Measurements from ENCODE around the gene AGAP3.

GRCh38 chr7:151109094-151110048 is 23.1 kb downstream of the AGAP3 start:
- TF ChIP-seq, protein P1, sequence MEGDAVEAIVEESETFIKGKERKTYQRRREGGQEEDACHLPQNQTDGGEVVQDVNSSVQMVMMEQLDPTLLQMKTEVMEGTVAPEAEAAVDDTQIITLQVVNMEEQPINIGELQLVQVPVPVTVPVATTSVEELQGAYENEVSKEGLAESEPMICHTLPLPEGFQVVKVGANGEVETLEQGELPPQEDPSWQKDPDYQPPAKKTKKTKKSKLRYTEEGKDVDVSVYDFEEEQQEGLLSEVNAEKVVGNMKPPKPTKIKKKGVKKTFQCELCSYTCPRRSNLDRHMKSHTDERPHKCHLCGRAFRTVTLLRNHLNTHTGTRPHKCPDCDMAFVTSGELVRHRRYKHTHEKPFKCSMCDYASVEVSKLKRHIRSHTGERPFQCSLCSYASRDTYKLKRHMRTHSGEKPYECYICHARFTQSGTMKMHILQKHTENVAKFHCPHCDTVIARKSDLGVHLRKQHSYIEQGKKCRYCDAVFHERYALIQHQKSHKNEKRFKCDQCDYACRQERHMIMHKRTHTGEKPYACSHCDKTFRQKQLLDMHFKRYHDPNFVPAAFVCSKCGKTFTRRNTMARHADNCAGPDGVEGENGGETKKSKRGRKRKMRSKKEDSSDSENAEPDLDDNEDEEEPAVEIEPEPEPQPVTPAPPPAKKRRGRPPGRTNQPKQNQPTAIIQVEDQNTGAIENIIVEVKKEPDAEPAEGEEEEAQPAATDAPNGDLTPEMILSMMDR (IDR thresholded peaks at IDR 0.05) = no peak
- TF ChIP-seq POLR2AphosphoS5 (IDR thresholded peaks at IDR 0.05; ENCODE audit: low read depth, low read length) (no peak), YY1 (IDR thresholded peaks at IDR 0.05; ENCODE audit: low read depth) (no peak), SIN3A (IDR thresholded peaks at IDR 0.05; ENCODE audit: borderline replicate concordance, low read depth, low read length) (no peak), USF1 (IDR thresholded peaks at IDR 0.05; ENCODE audit: borderline replicate concordance, low read depth) (no peak)

Measured in SK-N-SH (cell line).